PC-9 (cell line): Measurements from ENCODE around the gene ROR2.

Experiments
- CTCF ChIP-seq: fragments of 200-600 bp; sonication (generic); conservative IDR thresholded peaks from 2 replicates; pipeline ENCODE4 v1.6.1; 2017; ENCODE audit warnings: mixed run types, antibody characterized with exemption, mild to moderate bottlenecking, moderate library complexity
- EZH2 ChIP-seq: fragments of 200-600 bp; sonication (generic); IDR thresholded peaks from 2 replicates; pipeline ENCODE4 v1.8.0; 2017; ENCODE audit warnings: antibody characterized with exemption, low read depth

- no peak for TF ChIP-seq CTCF
- no peak for TF ChIP-seq EZH2
Observed at GRCh38 chr9:91564081-91564670, 385.9 kb downstream of the ROR2 start.
